Measurements from ENCODE around the gene CTAG1A. TPM values are rescaled to one million over a fixed set of nuclear protein-coding genes. Genes with fewer than 3 reads are reported as not detected.
A peak's percentile ranks its signal among the peaks of the same experiment; 100 is the strongest.
"Not testable (repeated sequence)": the region's sequence is repeated elsewhere in the genome, so short reads cannot be mapped to it uniquely, and the experiment has no call there.

Gene CTAG1A
- total RNA-seq (not detected), polyA plus RNA-seq (not detected), total RNA-seq (not detected)

- H3K4me3 ChIP-seq (ENCODE audit: low read length); H3K27me3 ChIP-seq (ENCODE audit: control insufficient read depth in 2 of 2, insufficient read depth in 2 of 2, low read length in 2 of 2); DNase-seq; H3K4me3 Mint-ChIP-seq; H3K4me1 ChIP-seq (ENCODE audit: control insufficient read depth in 2 of 2, insufficient read depth in 2 of 2, low read length in 2 of 2); H3K9me3 Mint-ChIP-seq; ATAC-seq; H3K36me3 Mint-ChIP-seq; CTCF ChIA-PET; H3K27ac ChIP-seq (ENCODE audit: low read depth, low read length); H3K27me3 Mint-ChIP-seq; H3K36me3 ChIP-seq (ENCODE audit: control insufficient read depth in 2 of 3, insufficient read depth in 3 of 3, low read length in 3 of 3); H3K4me1 Mint-ChIP-seq; intact Hi-C loops (cut with micrococcal nuclease); H3K9me3 ChIP-seq (ENCODE audit: control insufficient read depth in 2 of 3, low read length in 3 of 3); POLR2A ChIA-PET; H3K27ac Mint-ChIP-seq: not testable (repeated sequence)
Measured at GRCh38 chrX:154584585-154585183, at the start of gene CTAG1A. TSS of gene CTAG1A (plus strand) at chrX:154585133. CDS start at chrX:154585207, 74 bp downstream.

- Mint-ChIP-seq H3K4me1 (peaks cover 0 to 13% (median 6%) of the 10 kb centered on the region in 7 donors), H3K27ac (no peak overlapping the region), H3K9me3 (no peaks in the 10 kb centered on the region), H3K36me3 (peaks cover 0 to 6% (median 0%) of the 10 kb centered on the region in 5 donors), H3K27me3 (no peaks in the 10 kb centered on the region), H3K4me3 (no peak overlapping the region)
- Histone ChIP-seq H3K9me3 (ENCODE audit: control insufficient read depth in 2 of 3, low read length in 3 of 3) (no peaks in the 10 kb centered on the region), H3K36me3 (ENCODE audit: control insufficient read depth in 2 of 3, insufficient read depth in 3 of 3, low read length in 3 of 3) (peaks cover 0 to 37% (median 0%) of the 10 kb centered on the region in 3 experiments), H3K27ac (ENCODE audit: low read depth, low read length) (no peak overlapping the region), H3K4me3 (ENCODE audit: low read length) (no peak overlapping the region), H3K27me3 (ENCODE audit: control insufficient read depth in 2 of 2, insufficient read depth in 2 of 2, low read length in 2 of 2) (no peaks in the 10 kb centered on the region), H3K4me1 (ENCODE audit: control insufficient read depth in 2 of 2, insufficient read depth in 2 of 2, low read length in 2 of 2) (no peaks in the 10 kb centered on the region)
- ATAC-seq (no peak), DNase-seq (no peak)
- ChIA-PET POLR2A (interaction anchor here (0.6 kb wide), 1 partner anchor 237 kb away, joined by 5 read pairs; no protein-coding TSS in a partner anchor), CTCF (interaction anchor here (0.7 to 1.3 kb wide), 3 partner anchors 137 to 214 kb away, joined by 3 to 4 read pairs (median 4); partner anchors contain the start of gene RPL10)
- intact Hi-C loops (cut with micrococcal nuclease): loop anchor here in 1 of 2 donors (2.0 kb wide), 1 partner anchor 523 kb away; no protein-coding TSS in a partner anchor
Measured at GRCh38 chrX:154535892-154536291, 49.0 kb upstream of the CTAG1A start.

- POLR2A ChIA-PET: interaction anchor here (0.6 kb wide), 1 partner anchor 513 kb away, joined by 4 read pairs; no protein-coding TSS in a partner anchor
- Mint-ChIP-seq H3K27me3 (no peaks in the 10 kb centered on the region), H3K27ac (peak overlapping the region in 2 of 9 donors; percentile 55 to 80), H3K4me3 (no peak overlapping the region), H3K36me3 (peaks cover 0 to 5% (median 0%) of the 10 kb centered on the region in 5 donors), H3K9me3 (no peaks in the 10 kb centered on the region), H3K4me1 (peaks cover 0 to 30% (median 18%) of the 10 kb centered on the region in 7 donors)
- no peaks in the 10 kb centered on the region for H3K27me3 ChIP-seq (ENCODE audit: control insufficient read depth in 2 of 2, insufficient read depth in 2 of 2, low read length in 2 of 2)
- H3K27ac ChIP-seq (ENCODE audit: low read depth, low read length): no peak overlapping the region
- CTCF ChIA-PET: no interaction called here
- H3K4me3 ChIP-seq (ENCODE audit: low read length): no peak overlapping the region
- intact Hi-C loops (cut with micrococcal nuclease): no loop called here
- DNase-seq (no peak), ATAC-seq (no peak)
- peaks cover 0 to 15% (median 0%) of the 10 kb centered on the region in 3 experiments for H3K36me3 ChIP-seq (ENCODE audit: control insufficient read depth in 2 of 3, insufficient read depth in 3 of 3, low read length in 3 of 3)
- H3K4me1 ChIP-seq (ENCODE audit: control insufficient read depth in 2 of 2, insufficient read depth in 2 of 2, low read length in 2 of 2): peaks cover 14 to 19% of the 10 kb centered on the region in 2 donors
- no peaks in the 10 kb centered on the region for H3K9me3 ChIP-seq (ENCODE audit: control insufficient read depth in 2 of 3, low read length in 3 of 3)
Measured at GRCh38 chrX:154539077-154539476, 45.9 kb upstream of the CTAG1A start.

GRCh38 chrX:154540365-154540764 lies 44.6 kb upstream of the CTAG1A start:
- H3K4me3 ChIP-seq (ENCODE audit: low read length); ATAC-seq; POLR2A ChIA-PET; H3K9me3 Mint-ChIP-seq; H3K27ac ChIP-seq (ENCODE audit: low read depth, low read length); H3K36me3 Mint-ChIP-seq; H3K4me3 Mint-ChIP-seq; H3K9me3 ChIP-seq (ENCODE audit: control insufficient read depth in 2 of 3, low read length in 3 of 3); H3K27me3 Mint-ChIP-seq; H3K36me3 ChIP-seq (ENCODE audit: control insufficient read depth in 2 of 3, insufficient read depth in 3 of 3, low read length in 3 of 3); H3K27me3 ChIP-seq (ENCODE audit: control insufficient read depth in 2 of 2, insufficient read depth in 2 of 2, low read length in 2 of 2); DNase-seq; intact Hi-C loops (cut with micrococcal nuclease): not testable (repeated sequence)
- Mint-ChIP-seq H3K27ac (peak overlapping the region in 1 of 9 donors; percentile 16), H3K4me1 (peaks cover 0 to 32% (median 20%) of the 10 kb centered on the region in 7 donors)
- peaks cover 19 to 25% of the 10 kb centered on the region in 2 donors for H3K4me1 ChIP-seq (ENCODE audit: control insufficient read depth in 2 of 2, insufficient read depth in 2 of 2, low read length in 2 of 2)
- CTCF ChIA-PET: interaction anchor here (0.7 kb wide), 1 partner anchor 1100 kb away, joined by 7 read pairs; no protein-coding TSS in a partner anchor

- no peak for DNase-seq
- Mint-ChIP-seq H3K27me3 (no peaks in the 10 kb centered on the region), H3K27ac (peak overlapping the region in 3 of 9 donors; percentile 16 to 75 (median 17)), H3K36me3 (peaks cover 0 to 10% (median 0%) of the 10 kb centered on the region in 5 donors), H3K9me3 (no peaks in the 10 kb centered on the region), H3K4me3 (no peak overlapping the region), H3K4me1 (peaks cover 0 to 36% (median 22%) of the 10 kb centered on the region in 7 donors)
- H3K9me3 ChIP-seq (ENCODE audit: control insufficient read depth in 2 of 3, low read length in 3 of 3): no peaks in the 10 kb centered on the region
- intact Hi-C loops (cut with micrococcal nuclease): no loop called here
- ChIA-PET POLR2A (interaction anchor here (1.6 kb wide), 1 partner anchor 114 kb away, joined by 4 read pairs; no protein-coding TSS in a partner anchor), CTCF (no interaction called here)
- H3K27me3 ChIP-seq (ENCODE audit: control insufficient read depth in 2 of 2, insufficient read depth in 2 of 2, low read length in 2 of 2): no peaks in the 10 kb centered on the region
- ATAC-seq: no peak
- no peak overlapping the region for H3K27ac ChIP-seq (ENCODE audit: low read depth, low read length)
- no peaks in the 10 kb centered on the region for H3K36me3 ChIP-seq (ENCODE audit: control insufficient read depth in 2 of 3, insufficient read depth in 3 of 3, low read length in 3 of 3)
- peaks cover 19 to 31% of the 10 kb centered on the region in 2 donors for H3K4me1 ChIP-seq (ENCODE audit: control insufficient read depth in 2 of 2, insufficient read depth in 2 of 2, low read length in 2 of 2)
- no peak overlapping the region for H3K4me3 ChIP-seq (ENCODE audit: low read length)
Measured at GRCh38 chrX:154540897-154541535, 43.9 kb upstream of the CTAG1A start.

GRCh38 chrX:154541589-154541895 lies 43.4 kb upstream of the CTAG1A start:
- Mint-ChIP-seq H3K4me3 (no peak overlapping the region), H3K4me1 (peaks cover 0 to 40% (median 22%) of the 10 kb centered on the region in 7 donors), H3K36me3 (peaks cover 0 to 14% (median 0%) of the 10 kb centered on the region in 5 donors), H3K27me3 (no peaks in the 10 kb centered on the region), H3K27ac (no peak overlapping the region), H3K9me3 (no peaks in the 10 kb centered on the region)
- H3K36me3 ChIP-seq (ENCODE audit: control insufficient read depth in 2 of 3, insufficient read depth in 3 of 3, low read length in 3 of 3): no peaks in the 10 kb centered on the region
- H3K27me3 ChIP-seq (ENCODE audit: control insufficient read depth in 2 of 2, insufficient read depth in 2 of 2, low read length in 2 of 2): no peaks in the 10 kb centered on the region
- DNase-seq (no peak), ATAC-seq (no peak)
- POLR2A ChIA-PET: interaction anchor here (1.6 kb wide), 1 partner anchor 114 kb away, joined by 4 read pairs; no protein-coding TSS in a partner anchor
- H3K9me3 ChIP-seq (ENCODE audit: control insufficient read depth in 2 of 3, low read length in 3 of 3): no peaks in the 10 kb centered on the region
- CTCF ChIA-PET: no interaction called here
- intact Hi-C loops (cut with micrococcal nuclease): no loop called here
- peaks cover 19 to 36% of the 10 kb centered on the region in 2 donors for H3K4me1 ChIP-seq (ENCODE audit: control insufficient read depth in 2 of 2, insufficient read depth in 2 of 2, low read length in 2 of 2)
- H3K4me3 ChIP-seq (ENCODE audit: low read length): no peak overlapping the region
- no peak overlapping the region for H3K27ac ChIP-seq (ENCODE audit: low read depth, low read length)

All from naive thymus-derived CD4-positive, alpha-beta T cell (primary cell).